ENCODE data around the gene TRIM25. TPM values are rescaled to one million over a fixed set of nuclear protein-coding genes. Genes with fewer than 3 reads are reported as not detected.

The TRIM25 gene
- total and polyA plus RNA-seq, 2 donors = 17.1 to 17.7 TPM

GRCh38 chr17:56884483-56885311 is 29.2 kb downstream of the TRIM25 start:
- WGBS = 81% methylated on average over 6 of the region's 6 CpGs

GRCh38 chr17:56883616-56884015 is 30.2 kb downstream of the TRIM25 start:
- WGBS = 63% methylated on average over 1 of the region's 1 CpG
- DNase-seq (ENCODE audit: extremely low spot score) = no peak
- Histone ChIP-seq H3K4me1 (ENCODE audit: insufficient read depth) (no peaks in the 10 kb centered on the region), H3K36me3 (ENCODE audit: insufficient read depth) (no peaks in the 10 kb centered on the region), H3K4me3 (ENCODE audit: low read depth, low read length) (no peak overlapping the region), H3K27ac (ENCODE audit: low read depth) (no peak overlapping the region)

More at GRCh38 chr17:56884483-56885311, 29.2 kb downstream of the TRIM25 start:
- DNase-seq (ENCODE audit: extremely low spot score) = no peak
- H3K4me3 ChIP-seq (ENCODE audit: low read depth, low read length) = no peak overlapping the region
- H3K4me1 ChIP-seq (ENCODE audit: insufficient read depth) = no peaks in the 10 kb centered on the region
- H3K36me3 ChIP-seq (ENCODE audit: insufficient read depth) = no peaks in the 10 kb centered on the region
- no peak overlapping the region for H3K27ac ChIP-seq (ENCODE audit: low read depth)

GRCh38 chr17:56881685-56882295 is 32.1 kb downstream of the TRIM25 start:
- WGBS = 91% methylated on average over 3 of the region's 3 CpGs

GRCh38 chr17:56880571-56880970 is 33.3 kb downstream of the TRIM25 start:
- Histone ChIP-seq H3K4me1 (ENCODE audit: insufficient read depth) (no peaks in the 10 kb centered on the region), H3K27ac (ENCODE audit: low read depth) (no peak overlapping the region), H3K36me3 (ENCODE audit: insufficient read depth) (no peaks in the 10 kb centered on the region), H3K4me3 (ENCODE audit: low read depth, low read length) (no peak overlapping the region)
- no peak for DNase-seq (ENCODE audit: extremely low spot score)
- 77% methylated on average over 8 of the region's 8 CpGs for WGBS

More at GRCh38 chr17:56881685-56882295, 32.1 kb downstream of the TRIM25 start:
- no peak overlapping the region for H3K4me3 ChIP-seq (ENCODE audit: low read depth, low read length)
- no peaks in the 10 kb centered on the region for H3K36me3 ChIP-seq (ENCODE audit: insufficient read depth)
- no peak for DNase-seq (ENCODE audit: extremely low spot score)
- no peak overlapping the region for H3K27ac ChIP-seq (ENCODE audit: low read depth)
- no peaks in the 10 kb centered on the region for H3K4me1 ChIP-seq (ENCODE audit: insufficient read depth)

GRCh38 chr17:56880133-56880532 is 33.7 kb downstream of the TRIM25 start:
- no peak overlapping the region for H3K27ac ChIP-seq (ENCODE audit: low read depth)
- H3K4me3 ChIP-seq (ENCODE audit: low read depth, low read length) = no peak overlapping the region
- no peak for DNase-seq (ENCODE audit: extremely low spot score)
- no peaks in the 10 kb centered on the region for H3K4me1 ChIP-seq (ENCODE audit: insufficient read depth)
- WGBS = 73% methylated on average over 3 of the region's 3 CpGs
- H3K36me3 ChIP-seq (ENCODE audit: insufficient read depth) = no peaks in the 10 kb centered on the region

GRCh38 chr17:56879280-56879679 is 34.6 kb downstream of the TRIM25 start:
- DNase-seq (ENCODE audit: extremely low spot score) = no peak
- Histone ChIP-seq H3K36me3 (ENCODE audit: insufficient read depth) (no peaks in the 10 kb centered on the region), H3K4me3 (ENCODE audit: low read depth, low read length) (no peak overlapping the region), H3K27ac (ENCODE audit: low read depth) (no peak overlapping the region), H3K4me1 (ENCODE audit: insufficient read depth) (no peaks in the 10 kb centered on the region)
- WGBS = 92% methylated on average over 7 of the region's 7 CpGs

- H3K27ac ChIP-seq (ENCODE audit: low read depth) = no peak overlapping the region
- WGBS = 75% methylated on average over 7 of the region's 7 CpGs
- H3K4me3 ChIP-seq (ENCODE audit: low read depth, low read length) = no peak overlapping the region
- H3K36me3 ChIP-seq (ENCODE audit: insufficient read depth) = no peaks in the 10 kb centered on the region
- no peaks in the 10 kb centered on the region for H3K4me1 ChIP-seq (ENCODE audit: insufficient read depth)
- no peak for DNase-seq (ENCODE audit: extremely low spot score)
Measured at GRCh38 chr17:56876766-56877179, 37.1 kb downstream of the TRIM25 start.

GRCh38 chr17:56870081-56870651 is 43.7 kb downstream of the TRIM25 start:
- Histone ChIP-seq H3K27ac (ENCODE audit: low read depth) (no peak overlapping the region), H3K36me3 (ENCODE audit: insufficient read depth) (peaks cover 2% of the 10 kb centered on the region), H3K4me1 (ENCODE audit: insufficient read depth) (no peaks in the 10 kb centered on the region), H3K4me3 (ENCODE audit: low read depth, low read length) (no peak overlapping the region)
- no peak for DNase-seq (ENCODE audit: extremely low spot score)
- WGBS = 84% methylated on average over 4 of the region's 4 CpGs

- DNase-seq (ENCODE audit: extremely low spot score) = no peak
- 93% methylated on average over 3 of the region's 3 CpGs for WGBS
- H3K4me1 ChIP-seq (ENCODE audit: insufficient read depth) = no peaks in the 10 kb centered on the region
- H3K27ac ChIP-seq (ENCODE audit: low read depth) = no peak overlapping the region
- H3K36me3 ChIP-seq (ENCODE audit: insufficient read depth) = peaks cover 2% of the 10 kb centered on the region
- H3K4me3 ChIP-seq (ENCODE audit: low read depth, low read length) = no peak overlapping the region
Measured at GRCh38 chr17:56868716-56869115, 45.1 kb downstream of the TRIM25 start.

GRCh38 chr17:56867948-56868376 is 45.9 kb downstream of the TRIM25 start:
- Histone ChIP-seq H3K36me3 (ENCODE audit: insufficient read depth) (peaks cover 2% of the 10 kb centered on the region), H3K27ac (ENCODE audit: low read depth) (no peak overlapping the region), H3K4me1 (ENCODE audit: insufficient read depth) (no peaks in the 10 kb centered on the region), H3K4me3 (ENCODE audit: low read depth, low read length) (no peak overlapping the region)
- no peak for DNase-seq (ENCODE audit: extremely low spot score)
- WGBS = 36% methylated on average over 2 of the region's 2 CpGs

- WGBS = 50% methylated on average over 3 of the region's 3 CpGs
- Histone ChIP-seq H3K27ac (ENCODE audit: low read depth) (no peak overlapping the region), H3K36me3 (ENCODE audit: insufficient read depth) (peaks cover 4% of the 10 kb centered on the region), H3K4me3 (ENCODE audit: low read depth, low read length) (no peak overlapping the region), H3K4me1 (ENCODE audit: insufficient read depth) (no peaks in the 10 kb centered on the region)
- DNase-seq (ENCODE audit: extremely low spot score) = no peak
Measured at GRCh38 chr17:56866496-56866895, 47.4 kb downstream of the TRIM25 start.

- DNase-seq (ENCODE audit: extremely low spot score) = no peak
- no peaks in the 10 kb centered on the region for H3K4me1 ChIP-seq (ENCODE audit: insufficient read depth)
- WGBS = 89% methylated on average over 5 of the region's 5 CpGs
- no peak overlapping the region for H3K4me3 ChIP-seq (ENCODE audit: low read depth, low read length)
- peaks cover 4% of the 10 kb centered on the region for H3K36me3 ChIP-seq (ENCODE audit: insufficient read depth)
- no peak overlapping the region for H3K27ac ChIP-seq (ENCODE audit: low read depth)
Measured at GRCh38 chr17:56866076-56866475, 47.8 kb downstream of the TRIM25 start.

GRCh38 chr17:56863974-56864373 is 49.9 kb downstream of the TRIM25 start:
- H3K27ac ChIP-seq (ENCODE audit: low read depth) = no peak overlapping the region
- 76% methylated on average over 3 of the region's 3 CpGs for WGBS
- peaks cover 7% of the 10 kb centered on the region for H3K36me3 ChIP-seq (ENCODE audit: insufficient read depth)
- no peaks in the 10 kb centered on the region for H3K4me1 ChIP-seq (ENCODE audit: insufficient read depth)
- H3K4me3 ChIP-seq (ENCODE audit: low read depth, low read length) = no peak overlapping the region
- no peak for DNase-seq (ENCODE audit: extremely low spot score)

GRCh38 chr17:56861899-56862298 is 52.0 kb downstream of the TRIM25 start:
- peaks cover 6% of the 10 kb centered on the region for H3K36me3 ChIP-seq (ENCODE audit: insufficient read depth)
- WGBS = 92% methylated on average over 3 of the region's 3 CpGs
- no peaks in the 10 kb centered on the region for H3K4me1 ChIP-seq (ENCODE audit: insufficient read depth)
- H3K27ac ChIP-seq (ENCODE audit: low read depth) = no peak overlapping the region
- DNase-seq (ENCODE audit: extremely low spot score) = no peak
- no peak overlapping the region for H3K4me3 ChIP-seq (ENCODE audit: low read depth, low read length)

Measured in urinary bladder (tissue), 4 donors.